Measurements from ENCODE around the gene PERCC1. TPM values are rescaled to one million over a fixed set of nuclear protein-coding genes. Genes with fewer than 3 reads are reported as not detected.

PERCC1 gene
- total RNA-seq, 1 experiment from 2014 or later: not detected

GRCh38 chr16:1443980-1444729, 13.3 kb downstream of the PERCC1 start, which contains the start of gene CCDC154:
Gene CCDC154 (minus strand): TSS chr16:1444556. CDS start chr16:1444322, 234 bp downstream.
- in situ Hi-C loops (cut with HindIII; ENCODE audit: low pct_unique_long_range_greater_than_20kb, low sequenced_read_pairs): no loop called here
- DNase-seq (ENCODE audit: low read depth): no peak

DNA sequence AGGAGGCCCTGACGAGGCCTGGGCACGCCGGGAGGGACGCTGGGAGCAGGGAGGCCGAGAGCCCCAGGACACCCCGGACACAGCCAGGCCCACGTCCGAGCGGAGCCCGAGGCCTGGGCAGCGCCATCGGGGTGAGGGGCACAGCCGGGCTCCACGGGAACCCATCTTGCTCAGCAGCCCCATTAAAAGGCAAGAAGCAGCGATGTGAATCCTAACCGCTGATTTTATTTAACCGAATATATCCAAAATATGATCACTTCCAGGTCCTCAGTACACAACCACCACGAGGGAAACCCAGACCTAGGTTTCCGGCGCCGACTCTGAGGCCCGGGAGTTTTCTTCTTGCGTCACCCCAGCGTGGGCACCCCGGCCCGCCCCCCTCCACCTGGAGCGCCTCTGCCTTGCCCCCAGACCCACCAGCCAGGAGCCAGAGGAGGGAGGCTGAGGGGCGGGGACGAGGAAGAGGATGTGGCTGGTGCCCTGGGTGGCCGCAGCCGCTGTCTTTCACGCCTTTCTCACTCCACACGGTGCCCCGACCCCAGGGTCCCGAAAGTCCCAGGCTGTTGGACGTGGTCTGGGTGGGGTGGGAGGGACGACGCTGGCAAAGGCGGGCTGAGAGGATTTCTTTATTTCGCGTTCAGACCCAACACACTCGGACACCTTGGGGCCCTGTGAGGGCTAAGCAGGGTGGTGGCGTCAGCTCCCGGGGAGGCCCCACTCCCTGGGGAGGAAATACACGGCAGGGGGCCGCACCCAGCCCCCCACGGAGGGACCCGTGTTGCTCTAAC, 14.0 kb downstream of the PERCC1 start:
- in situ Hi-C loops (cut with HindIII; ENCODE audit: low pct_unique_long_range_greater_than_20kb, low sequenced_read_pairs): no loop called here
- no peak for DNase-seq (ENCODE audit: low read depth)

GRCh38 chr16:1445518-1446203, 14.8 kb downstream of the PERCC1 start:
- in situ Hi-C loops (cut with HindIII; ENCODE audit: low pct_unique_long_range_greater_than_20kb, low sequenced_read_pairs): no loop called here

DNA sequence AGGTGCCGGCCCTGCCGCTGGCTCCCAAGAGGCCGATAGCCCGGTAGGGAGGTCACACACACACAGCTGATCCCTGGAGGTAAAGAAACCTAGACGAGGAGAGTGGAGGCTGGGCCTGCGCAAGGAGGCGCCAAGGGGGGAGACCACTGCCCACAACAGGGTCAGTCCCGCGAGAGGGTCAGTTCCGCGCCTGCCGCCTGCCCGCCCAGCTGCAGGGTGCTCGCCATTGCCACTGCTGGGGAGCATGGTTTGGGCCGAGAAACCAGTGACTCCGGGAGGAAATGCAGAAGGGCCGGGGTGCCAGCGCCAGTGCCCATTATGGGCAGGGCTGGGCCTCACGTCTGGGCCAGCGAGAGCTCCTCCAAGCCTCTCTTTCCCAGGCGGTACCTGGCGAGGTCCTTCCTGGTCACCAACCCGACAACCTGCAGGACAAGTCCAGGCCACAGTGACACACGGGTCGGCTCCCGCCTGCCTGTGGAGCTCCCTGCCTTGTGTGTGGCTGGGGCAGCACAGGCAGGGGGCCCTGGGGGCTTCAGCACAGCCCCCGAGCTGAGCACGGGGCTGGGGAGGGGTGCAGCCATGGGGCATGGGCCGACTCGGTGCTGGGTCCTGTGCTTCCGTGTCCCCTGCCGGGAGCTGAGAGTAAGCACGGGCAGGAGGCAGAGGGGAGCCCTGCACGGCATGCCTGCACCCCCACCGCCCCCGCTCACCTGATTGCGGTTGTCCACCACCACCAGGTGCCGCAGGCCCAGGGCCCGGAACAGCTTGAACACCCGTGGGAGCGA, 15.6 kb downstream of the PERCC1 start:
- no peak for DNase-seq (ENCODE audit: low read depth)
- in situ Hi-C loops (cut with HindIII; ENCODE audit: low pct_unique_long_range_greater_than_20kb, low sequenced_read_pairs): no loop called here

More at GRCh38 chr16:1445518-1446203, 14.8 kb downstream of the PERCC1 start:
- DNase-seq (ENCODE audit: low read depth): no peak

GRCh38 chr16:1447965-1448364, 17.1 kb downstream of the PERCC1 start:
- no peak for DNase-seq (ENCODE audit: low read depth)
- in situ Hi-C loops (cut with HindIII; ENCODE audit: low pct_unique_long_range_greater_than_20kb, low sequenced_read_pairs): no loop called here

GRCh38 chr16:1448536-1449116, 17.7 kb downstream of the PERCC1 start:
- in situ Hi-C loops (cut with HindIII; ENCODE audit: low pct_unique_long_range_greater_than_20kb, low sequenced_read_pairs): no loop called here

GRCh38 chr16:1449201-1449788, 18.4 kb downstream of the PERCC1 start:
- in situ Hi-C loops (cut with HindIII; ENCODE audit: low pct_unique_long_range_greater_than_20kb, low sequenced_read_pairs): no loop called here
- no peak for DNase-seq (ENCODE audit: low read depth)

More at GRCh38 chr16:1448536-1449116, 17.7 kb downstream of the PERCC1 start:
- DNase-seq (ENCODE audit: low read depth): no peak

DNA sequence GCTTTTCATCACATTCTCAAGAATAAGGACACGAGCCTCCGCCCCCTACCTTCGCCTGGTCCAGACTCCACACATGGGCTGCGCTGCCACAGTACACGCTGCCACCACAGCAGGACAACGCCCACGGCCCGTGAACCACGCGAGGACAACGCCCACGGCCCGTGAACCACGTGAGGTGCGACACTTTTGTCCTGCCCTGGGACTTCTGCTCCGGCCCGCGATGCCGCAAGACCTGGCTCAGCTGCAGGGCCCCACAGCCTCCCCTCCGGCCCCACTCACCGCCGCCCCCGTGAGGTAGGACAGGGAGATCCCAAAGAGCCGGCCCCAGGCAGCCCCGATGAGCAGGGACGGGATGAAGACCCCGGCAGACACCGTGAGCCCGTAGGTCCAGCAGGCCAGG, 19.3 kb downstream of the PERCC1 start:
- no peak for DNase-seq (ENCODE audit: low read depth)
- in situ Hi-C loops (cut with HindIII; ENCODE audit: low pct_unique_long_range_greater_than_20kb, low sequenced_read_pairs): no loop called here

- in situ Hi-C loops (cut with HindIII; ENCODE audit: low pct_unique_long_range_greater_than_20kb, low sequenced_read_pairs): no loop called here
- DNase-seq (ENCODE audit: low read depth): no peak
These were observed 20.0 kb downstream of the PERCC1 start for GRCh38 chr16:1450841-1451240.

DNA sequence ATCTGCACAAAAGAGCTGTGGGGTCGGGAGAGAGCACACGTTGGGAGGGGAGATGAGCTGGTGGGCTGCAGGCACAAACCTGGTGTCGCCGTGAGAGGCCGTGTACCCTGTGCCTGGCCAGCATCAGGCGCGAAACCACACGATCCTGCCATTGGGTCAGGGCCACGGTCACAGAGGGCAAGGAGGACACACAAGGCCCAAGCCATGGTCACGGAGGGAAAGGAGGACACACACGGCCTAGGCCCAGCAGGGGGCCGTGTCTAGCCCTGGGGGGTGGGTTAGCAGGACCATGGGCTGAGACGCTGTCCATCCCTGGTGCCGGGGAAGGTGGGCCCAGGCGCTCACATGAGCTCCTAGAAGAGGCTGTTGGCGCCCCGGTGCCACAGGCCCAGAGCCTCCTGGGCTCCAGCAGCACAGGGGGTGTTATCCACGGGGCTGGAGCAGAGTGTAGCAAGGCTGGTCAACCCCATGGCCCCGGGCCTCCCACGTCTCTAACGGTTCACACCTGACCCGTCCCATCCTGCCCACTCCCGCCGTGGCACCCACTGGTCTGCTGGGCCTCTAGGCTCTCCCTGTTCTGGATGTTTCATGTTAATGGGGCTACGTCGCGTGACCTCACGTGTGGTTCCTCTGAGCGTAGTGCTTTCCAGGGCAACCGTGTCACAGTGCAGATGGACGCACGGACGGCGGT, 21.0 kb downstream of the PERCC1 start:
- in situ Hi-C loops (cut with HindIII; ENCODE audit: low pct_unique_long_range_greater_than_20kb, low sequenced_read_pairs): no loop called here
- no peak for DNase-seq (ENCODE audit: low read depth)

DNA sequence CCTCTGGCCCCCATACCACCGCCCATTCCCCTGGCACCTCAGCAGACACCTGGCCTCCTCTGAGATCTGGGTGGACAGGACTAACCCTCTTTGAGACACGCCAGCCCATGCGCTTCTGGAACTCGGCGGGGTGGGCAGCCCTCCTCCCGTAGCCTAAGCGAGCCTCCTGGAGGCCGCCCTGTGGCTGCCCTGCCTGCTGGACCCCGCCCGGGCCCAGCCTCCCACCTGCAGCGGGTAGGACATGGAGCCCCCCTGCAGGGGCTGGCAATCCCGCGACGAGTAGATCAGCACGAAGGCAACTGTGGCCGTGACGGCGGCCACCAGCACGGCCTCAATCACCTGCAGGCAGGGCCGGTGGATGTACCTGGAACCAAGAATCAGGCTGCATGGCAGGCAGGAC, 21.7 kb downstream of the PERCC1 start:
- in situ Hi-C loops (cut with HindIII; ENCODE audit: low pct_unique_long_range_greater_than_20kb, low sequenced_read_pairs): no loop called here
- no peak for DNase-seq (ENCODE audit: low read depth)

DNA sequence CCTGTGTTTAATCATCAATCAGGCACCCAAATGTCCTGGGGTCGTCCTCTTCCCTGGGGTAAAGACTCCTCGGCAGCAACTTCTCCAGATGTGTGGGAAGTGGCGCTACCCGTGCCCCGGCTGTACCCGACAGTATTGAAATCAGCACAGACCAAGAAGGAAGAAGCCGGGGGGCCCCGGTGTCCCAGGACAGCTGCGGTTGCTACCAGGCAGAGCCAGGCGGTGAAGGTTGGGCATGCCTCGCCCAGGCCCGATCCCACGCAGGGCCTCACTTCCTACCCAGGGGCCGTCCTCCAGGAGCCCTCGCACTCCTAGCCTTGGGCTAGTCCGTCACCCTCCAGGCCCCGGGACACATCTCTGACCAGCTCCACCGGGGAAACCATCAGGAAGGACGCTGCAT, 22.4 kb downstream of the PERCC1 start:
- in situ Hi-C loops (cut with HindIII; ENCODE audit: low pct_unique_long_range_greater_than_20kb, low sequenced_read_pairs): no loop called here
- no peak for DNase-seq (ENCODE audit: low read depth)

DNA sequence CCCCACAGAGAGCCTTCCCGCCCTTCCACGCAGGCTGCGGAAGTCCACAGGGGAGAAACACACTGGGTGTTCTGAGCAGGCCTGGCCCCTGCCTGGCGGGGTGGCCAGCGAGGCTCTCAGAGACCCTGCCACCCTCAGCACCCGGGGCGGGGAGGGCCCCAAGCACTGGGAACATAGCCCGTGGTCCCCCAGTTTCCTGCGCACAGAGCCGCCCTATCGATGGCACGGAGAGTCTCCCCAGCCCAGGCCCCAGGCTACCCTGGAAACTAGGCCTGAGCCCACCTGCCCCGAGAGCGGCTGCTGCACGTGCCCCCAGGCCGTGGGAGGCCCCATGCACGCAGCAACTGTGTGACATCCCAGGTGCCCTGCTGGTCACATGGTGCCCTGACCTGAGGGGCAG, 23.7 kb downstream of the PERCC1 start:
- no peak for DNase-seq (ENCODE audit: low read depth)
- in situ Hi-C loops (cut with HindIII; ENCODE audit: low pct_unique_long_range_greater_than_20kb, low sequenced_read_pairs): no loop called here

DNA sequence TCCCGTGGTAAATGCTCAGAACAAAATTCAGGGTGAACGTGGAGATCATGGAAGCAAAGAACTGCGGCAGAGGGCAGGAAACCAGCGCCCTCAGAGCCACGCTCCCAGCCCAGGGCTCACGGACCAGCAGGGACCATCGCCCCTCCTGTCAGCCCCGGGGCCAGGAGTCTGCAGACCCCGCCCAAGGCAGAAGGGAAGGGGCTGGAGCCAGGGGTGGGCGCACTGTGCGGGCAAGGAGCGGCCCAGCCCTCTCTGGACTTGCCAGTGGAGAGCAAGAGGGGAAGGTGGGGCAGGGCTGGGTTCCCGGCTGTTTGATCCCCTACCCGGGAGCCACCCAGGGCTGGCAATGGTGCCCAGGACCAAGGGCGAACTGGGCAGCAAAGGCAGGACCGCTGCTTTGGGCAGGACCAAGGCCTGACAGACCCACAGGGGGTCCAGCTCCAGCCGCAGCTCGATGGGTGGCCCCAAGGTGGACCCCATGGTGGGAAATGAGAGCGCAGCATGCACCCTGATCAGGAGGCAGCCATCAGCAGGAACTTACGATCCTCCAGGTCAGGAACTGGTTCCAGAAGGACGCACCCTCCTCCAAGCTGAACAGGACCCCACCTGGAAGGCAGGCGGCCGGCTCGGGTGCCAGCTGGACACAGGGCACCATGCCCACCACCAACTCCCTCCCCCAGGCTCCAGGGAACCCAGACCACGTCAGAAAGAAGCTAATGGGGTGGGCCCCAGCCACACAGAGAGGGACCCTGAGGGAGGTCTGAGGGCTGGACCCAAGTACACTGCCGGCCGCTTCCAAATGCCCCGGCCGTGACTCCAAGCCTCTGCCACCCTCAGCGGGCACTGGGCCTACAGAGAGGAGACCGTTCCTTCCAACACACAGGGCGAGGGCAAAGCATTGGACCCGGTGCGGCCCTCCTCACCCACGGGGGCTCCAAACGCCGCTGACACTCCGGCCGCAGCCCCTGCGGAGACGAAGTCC, 24.6 kb downstream of the PERCC1 start:
- in situ Hi-C loops (cut with HindIII; ENCODE audit: low pct_unique_long_range_greater_than_20kb, low sequenced_read_pairs): no loop called here
- DNase-seq (ENCODE audit: low read depth): no peak

- DNase-seq (ENCODE audit: low read depth): no peak
- in situ Hi-C loops (cut with HindIII; ENCODE audit: low pct_unique_long_range_greater_than_20kb, low sequenced_read_pairs): no loop called here
These were observed 26.1 kb downstream of the PERCC1 start for GRCh38 chr16:1456951-1457350.
